GM23338 (cell line): Measurements from ENCODE around the gene NPSR1.

Experiments used
- CREB1 ChIP-seq: fragments of 250-450 bp; sonication (Bioruptor Pico); IDR thresholded peaks from 2 replicates; pipeline ENCODE4 v1.5.0; 2020; ENCODE audit warnings: low read depth, mild to moderate bottlenecking, moderate library complexity
- CTCF ChIP-seq, 2 experiments: fragments of 200-600 bp in 1 of 2; sonication (generic) in 1 of 2; conservative IDR thresholded peaks; 2 replicates each; pipeline versions ENCODE4 v1.5.1 to v1.6.1; 2016 to 2017; ENCODE audit warnings: antibody characterized with exemption in 2 of 2, low read depth in 2 of 2, mild to moderate bottlenecking in 2 of 2, moderate library complexity in 1 of 2
- ETS1 ChIP-seq: IDR thresholded peaks from 2 replicates; pipeline ENCODE4 v1.6.1; 2016; ENCODE audit warnings: antibody characterized with exemption
- EZH2 ChIP-seq: fragments of 200-600 bp; sonication (generic); IDR thresholded peaks from one replicate; pipeline ENCODE4 v1.8.0; 2017; ENCODE audit warnings: antibody characterized with exemption, mild to moderate bottlenecking, low read depth; ENCODE audit not compliant: unreplicated experiment
- EZH2phosphoT487 ChIP-seq: fragments of 200-600 bp; sonication (generic); IDR thresholded peaks from one replicate; pipeline ENCODE4 v1.8.1; 2018; ENCODE audit warnings: antibody characterized with exemption; ENCODE audit not compliant: unreplicated experiment
- JUNB ChIP-seq: IDR thresholded peaks from one replicate; pipeline ENCODE4 v1.6.1; 2016; ENCODE audit warnings: antibody characterized with exemption; ENCODE audit not compliant: unreplicated experiment
- POLR2AphosphoS5 ChIP-seq: IDR thresholded peaks from 2 replicates; pipeline ENCODE4 v1.6.1; 2016; ENCODE audit warnings: antibody characterized with exemption, low read depth
- REST ChIP-seq: IDR thresholded peaks from one replicate; pipeline ENCODE4 v1.6.1; 2018; ENCODE audit warnings: antibody characterized with exemption; ENCODE audit not compliant: unreplicated experiment
- ZNF114 ChIP-seq: fragments of 250-450 bp; sonication (Bioruptor Pico); IDR thresholded peaks from 2 replicates; pipeline ENCODE4 v1.5.0; 2020; ENCODE audit warnings: mild to moderate bottlenecking, moderate library complexity
- ZNF462 ChIP-seq: fragments of 250-450 bp; sonication (Bioruptor Pico); IDR thresholded peaks from 2 replicates; pipeline ENCODE4 v1.5.0; 2020; ENCODE audit warnings: mild to moderate bottlenecking, moderate library complexity

- no peak for TF ChIP-seq CTCF (conservative IDR thresholded peaks at IDR 0.05; ENCODE audit: low read depth in 2 of 2)
- no peak for TF ChIP-seq POLR2AphosphoS5
- no peak for TF ChIP-seq JUNB
- no peak for TF ChIP-seq CREB1
- no peak for TF ChIP-seq EZH2phosphoT487
- TF ChIP-seq EZH2, result no peak
- TF ChIP-seq ZNF462 (CRISPR knock-in tag), result no peak
- no peak for TF ChIP-seq REST
- TF ChIP-seq ZNF114 (CRISPR knock-in tag), result no peak
- TF ChIP-seq ETS1, result no peak
These were observed 89.3 kb downstream of the NPSR1 start for GRCh38 chr7:34747176-34747781.
